Thymus (tissue), 11 donors: ENCODE data around the gene SAMD8. TPM values are rescaled to one million over a fixed set of nuclear protein-coding genes. Genes with fewer than 3 reads are reported as not detected.
A peak's percentile ranks its signal among the peaks of the same experiment; 100 is the strongest.

Experiments used
- DNase-seq, 9 donors: peaks; one replicate each; pipeline ENCODE4 v3.0.0-alpha.2; 2013; ENCODE audit warnings: low spot score in 9 of 9, low read depth in 6 of 9, missing footprints in 1 of 9
- H3K27ac ChIP-seq, 2 donors: one replicate each; pipeline ENCODE4 v1.5.1; 2013; ENCODE audit warnings: control low read depth in 1 of 2, low read depth in 1 of 2, low read length in 1 of 2, mild to moderate bottlenecking in 1 of 2, moderate library complexity in 1 of 2
- H3K27me3 ChIP-seq, 2 donors: one replicate each; pipeline ENCODE4 v1.5.1; 2013; ENCODE audit warnings: low read length in 1 of 2; ENCODE audit not compliant: control insufficient read depth in 2 of 2, insufficient read depth in 1 of 2
- H3K36me3 ChIP-seq, 2 donors: one replicate each; pipeline ENCODE4 v1.5.1; 2013; ENCODE audit warnings: low read length in 1 of 2, mild to moderate bottlenecking in 1 of 2, moderate library complexity in 1 of 2; ENCODE audit not compliant: control insufficient read depth in 2 of 2, insufficient read depth in 2 of 2
- H3K4me1 ChIP-seq, 2 donors: one replicate each; pipeline ENCODE4 v1.5.1; 2013; ENCODE audit warnings: low read length in 2 of 2; ENCODE audit not compliant: control insufficient read depth in 2 of 2, insufficient read depth in 2 of 2
- H3K4me3 ChIP-seq, 2 donors: one replicate each; pipeline ENCODE4 v1.5.1; 2013; ENCODE audit warnings: low read length in 2 of 2, control low read depth in 1 of 2, mild to moderate bottlenecking in 1 of 2
- H3K9me3 ChIP-seq, 2 donors: one replicate each; pipeline ENCODE4 v1.5.1; 2013; ENCODE audit warnings: low read length in 1 of 2, mild to moderate bottlenecking in 1 of 2; ENCODE audit not compliant: control insufficient read depth in 2 of 2, insufficient read depth in 1 of 2
- WGBS: extraction: QIAGEN DNeasy Blood & Tissue Kit; methylation state at CpG from one replicate; pipeline ENCODE4 v1.1.7; 2013; 5-methylcytosine and 5-hydroxymethylcytosine counted together
- polyA plus RNA-seq: library from polyadenylated mRNA; stranded (reverse); fragments of 200-250 nt; gene quantifications from one replicate; pipeline ENCODE4 v1.2.3, GENCODE V29; 2013
- total RNA-seq: library from RNA; stranded (reverse); fragments of 120-200 nt; gene quantifications from one replicate; pipeline ENCODE4 v1.2.4, GENCODE V29; 2013
- donor health status: healthy.

Gene SAMD8
- total and polyA plus RNA-seq, 2 donors: 7.6 to 13.1 TPM

- Histone ChIP-seq H3K27me3 (no peaks in the 10 kb centered on the region), H3K27ac (no peak overlapping the region), H3K9me3 (no peaks in the 10 kb centered on the region), H3K4me1 (peaks cover 0 to 7% of the 10 kb centered on the region in 2 donors), H3K4me3 (no peak overlapping the region), H3K36me3 (no peaks in the 10 kb centered on the region)
- DNase-seq: no peak
Observed at GRCh38 chr10:75096749-75097148, 14.7 kb upstream of the SAMD8 start.

GRCh38 chr10:75097666-75098285 lies 13.7 kb upstream of the SAMD8 start:
- no peak for DNase-seq

GRCh38 chr10:75098902-75099673 lies 12.4 kb upstream of the SAMD8 start:
- Histone ChIP-seq H3K27me3 (no peaks in the 10 kb centered on the region), H3K36me3 (no peaks in the 10 kb centered on the region), H3K4me1 (peaks cover 0 to 11% of the 10 kb centered on the region in 2 donors), H3K27ac (no peak overlapping the region), H3K9me3 (no peaks in the 10 kb centered on the region), H3K4me3 (no peak overlapping the region)
- WGBS: 97% methylated on average over 14 of the region's 14 CpGs
- DNase-seq: no peak

More at GRCh38 chr10:75097666-75098285, 13.7 kb upstream of the SAMD8 start:
- WGBS: 97% methylated on average over 11 of the region's 11 CpGs
- no peaks in the 10 kb centered on the region for H3K27me3 ChIP-seq
- H3K9me3 ChIP-seq: no peaks in the 10 kb centered on the region
- H3K4me3 ChIP-seq: no peak overlapping the region
- no peak overlapping the region for H3K27ac ChIP-seq
- peaks cover 0 to 7% of the 10 kb centered on the region in 2 donors for H3K4me1 ChIP-seq
- no peaks in the 10 kb centered on the region for H3K36me3 ChIP-seq

GRCh38 chr10:75099952-75100763 lies 11.3 kb upstream of the SAMD8 start:
- no peaks in the 10 kb centered on the region for H3K36me3 ChIP-seq
- peaks cover 0 to 11% of the 10 kb centered on the region in 2 donors for H3K4me1 ChIP-seq
- peak; percentile 26 to 81 (median 56) for DNase-seq
- H3K27ac ChIP-seq: no peak overlapping the region
- H3K9me3 ChIP-seq: no peaks in the 10 kb centered on the region
- H3K4me3 ChIP-seq: no peak overlapping the region
- 40% methylated on average over 18 of the region's 18 CpGs for WGBS
- H3K27me3 ChIP-seq: no peaks in the 10 kb centered on the region

GRCh38 chr10:75100764-75101291 lies 10.6 kb upstream of the SAMD8 start:
- Histone ChIP-seq H3K4me1 (peaks cover 0 to 11% of the 10 kb centered on the region in 2 donors), H3K36me3 (no peaks in the 10 kb centered on the region), H3K27ac (no peak overlapping the region), H3K27me3 (no peaks in the 10 kb centered on the region), H3K4me3 (no peak overlapping the region), H3K9me3 (no peaks in the 10 kb centered on the region)
- 92% methylated on average over 4 of the region's 4 CpGs for WGBS
- DNase-seq: no peak

GRCh38 chr10:75101416-75102251 lies 9.8 kb upstream of the SAMD8 start:
- no peak overlapping the region for H3K27ac ChIP-seq
- WGBS: 97% methylated on average over 12 of the region's 12 CpGs

GRCh38 chr10:75102830-75103673 lies 8.4 kb upstream of the SAMD8 start:
- no peak for DNase-seq
- no peak overlapping the region for H3K27ac ChIP-seq
- 93% methylated on average over 9 of the region's 9 CpGs for WGBS

More at GRCh38 chr10:75101416-75102251, 9.8 kb upstream of the SAMD8 start:
- H3K36me3 ChIP-seq: no peaks in the 10 kb centered on the region
- no peaks in the 10 kb centered on the region for H3K9me3 ChIP-seq
- H3K4me1 ChIP-seq: peaks cover 0 to 11% of the 10 kb centered on the region in 2 donors
- no peak for DNase-seq
- H3K4me3 ChIP-seq: no peak overlapping the region
- no peaks in the 10 kb centered on the region for H3K27me3 ChIP-seq

More at GRCh38 chr10:75102830-75103673, 8.4 kb upstream of the SAMD8 start:
- Histone ChIP-seq H3K36me3 (no peaks in the 10 kb centered on the region), H3K9me3 (no peaks in the 10 kb centered on the region), H3K4me1 (peaks cover 0 to 11% of the 10 kb centered on the region in 2 donors), H3K4me3 (no peak overlapping the region), H3K27me3 (no peaks in the 10 kb centered on the region)
